Right atrium auricular region (tissue), 2 donors: ENCODE results near the gene NPHP4. TPM values are rescaled to one million over a fixed set of nuclear protein-coding genes. Genes with fewer than 3 reads are reported as not detected.

Source experiments
- DNase-seq: peaks from one replicate; pipeline ENCODE4 v3.0.0-alpha.2; 2019; ENCODE audit warnings: low spot score
- H3K27ac ChIP-seq, 2 donors: fragments of 200-600 bp; sonication (generic); 1 replicate in 1 of 2; 2 replicates in 1 of 2; pipeline ENCODE4 v1.5.1; 2016 to 2019
- H3K27me3 ChIP-seq, 2 donors: fragments of 200-600 bp; sonication (generic); one replicate each; pipeline versions ENCODE4 v1.5.1 to v1.6.0; 2017 to 2019
- H3K36me3 ChIP-seq: fragments of 200-600 bp; sonication (generic); one replicate; pipeline ENCODE4 v1.5.1; 2016
- H3K4me1 ChIP-seq, 2 donors: fragments of 200-600 bp; sonication (generic); one replicate each; pipeline versions ENCODE4 v1.5.1 to v1.6.0; 2017 to 2019
- H3K4me3 ChIP-seq, 2 donors: fragments of 200-600 bp; sonication (generic); 1 replicate in 1 of 2; 2 replicates in 1 of 2; pipeline ENCODE4 v1.5.1; 2017 to 2019; ENCODE audit warnings: mild to moderate bottlenecking in 1 of 2, moderate library complexity in 1 of 2
- H3K9me3 ChIP-seq, 2 donors: fragments of 200-600 bp; sonication (generic); one replicate each; pipeline ENCODE4 v1.5.1; 2019
- CTCF ChIP-seq, 2 donors: fragments of 200-600 bp; sonication (generic); IDR thresholded peaks; one replicate each; pipeline ENCODE4 v1.5.1; 2019; ENCODE audit warnings: antibody characterized with exemption in 2 of 2
- total RNA-seq, 2 donors: library from RNA; depleted of rRNA; stranded (reverse); fragments of >200 nt; gene quantifications; one replicate each; pipeline ENCODE4 v1.1.0, GENCODE V29; 2016

NPHP4 gene
- total RNA-seq, 2 donors from 2014 or later = 3.0 to 4.3 TPM

- no peak overlapping the region for H3K4me3 ChIP-seq
- DNase-seq = peak; percentile 18
- no peaks in the 10 kb centered on the region for H3K27me3 ChIP-seq
- TF ChIP-seq CTCF (IDR thresholded peaks at IDR 0.05) = no peak
- no peaks in the 10 kb centered on the region for H3K9me3 ChIP-seq
- H3K4me1 ChIP-seq = peaks cover 0 to 3% of the 10 kb centered on the region in 2 donors
- H3K36me3 ChIP-seq = peaks cover 23% of the 10 kb centered on the region
- H3K27ac ChIP-seq = no peak overlapping the region
Observed at GRCh38 chr1:5947071-5947821, 45.0 kb downstream of the NPHP4 start.

- DNase-seq = peak; percentile 30
Observed at GRCh38 chr1:5945445-5945844, 46.8 kb downstream of the NPHP4 start.

GRCh38 chr1:5944843-5945167, 47.4 kb downstream of the NPHP4 start:
- no peak overlapping the region for H3K27ac ChIP-seq
- no peaks in the 10 kb centered on the region for H3K9me3 ChIP-seq
- H3K36me3 ChIP-seq = peaks cover 16% of the 10 kb centered on the region
- no peak overlapping the region for H3K4me3 ChIP-seq
- no peaks in the 10 kb centered on the region for H3K27me3 ChIP-seq
- peaks cover 0 to 3% of the 10 kb centered on the region in 2 donors for H3K4me1 ChIP-seq
- no peak for TF ChIP-seq CTCF (IDR thresholded peaks at IDR 0.05)
- peak; percentile 28 for DNase-seq

More at GRCh38 chr1:5945445-5945844, 46.8 kb downstream of the NPHP4 start:
- Histone ChIP-seq H3K36me3 (peaks cover 16% of the 10 kb centered on the region), H3K4me1 (peaks cover 0 to 3% of the 10 kb centered on the region in 2 donors), H3K27me3 (no peaks in the 10 kb centered on the region), H3K27ac (no peak overlapping the region), H3K4me3 (no peak overlapping the region), H3K9me3 (no peaks in the 10 kb centered on the region)
- TF ChIP-seq CTCF (IDR thresholded peaks at IDR 0.05) = no peak

- no peak for TF ChIP-seq CTCF (IDR thresholded peaks at IDR 0.05)
- no peaks in the 10 kb centered on the region for H3K9me3 ChIP-seq
- peaks cover 16% of the 10 kb centered on the region for H3K36me3 ChIP-seq
- peaks cover 0 to 3% of the 10 kb centered on the region in 2 donors for H3K4me1 ChIP-seq
- no peaks in the 10 kb centered on the region for H3K27me3 ChIP-seq
- H3K4me3 ChIP-seq = no peak overlapping the region
- peak; percentile 32 for DNase-seq
- H3K27ac ChIP-seq = no peak overlapping the region
Observed at GRCh38 chr1:5944154-5944842, 47.9 kb downstream of the NPHP4 start.

- H3K27ac ChIP-seq = no peak overlapping the region
- H3K27me3 ChIP-seq = no peaks in the 10 kb centered on the region
- no peaks in the 10 kb centered on the region for H3K9me3 ChIP-seq
- H3K4me3 ChIP-seq = no peak overlapping the region
- TF ChIP-seq CTCF (IDR thresholded peaks at IDR 0.05) = no peak
- peaks cover 16% of the 10 kb centered on the region for H3K36me3 ChIP-seq
- DNase-seq = peak; percentile 56
- H3K4me1 ChIP-seq = peaks cover 0 to 3% of the 10 kb centered on the region in 2 donors
Observed at GRCh38 chr1:5943343-5944124, 48.7 kb downstream of the NPHP4 start.
